GM21576 (cell line): ENCODE data around the gene TMEM145.
"Not testable (repeated sequence)": the region's sequence is repeated elsewhere in the genome, so short reads cannot be mapped to it uniquely, and the experiment has no call there.

Source experiments
- ATAC-seq: cut with Tn5 transposase; IDR thresholded peaks from one replicate; pipeline ENCODE4 v1.9.1; 2021; ENCODE audit warnings: mild to moderate bottlenecking, moderate library complexity; ENCODE audit not compliant: unreplicated experiment

The TMEM145 gene

GRCh38 chr19:42333975-42334696 is 21.0 kb downstream of the TMEM145 start:
- no peak for ATAC-seq

- no peak for ATAC-seq
Observed at GRCh38 chr19:42334697-42335373, 21.7 kb downstream of the TMEM145 start.

GRCh38 chr19:42335374-42335936 is 22.3 kb downstream of the TMEM145 start:
- ATAC-seq, result no peak

GRCh38 chr19:42335971-42336370 is 22.9 kb downstream of the TMEM145 start:
- no peak for ATAC-seq

- not testable (repeated sequence) for ATAC-seq
Observed at GRCh38 chr19:42339126-42339860, 26.2 kb downstream of the TMEM145 start.

GRCh38 chr19:42339922-42340321 is 26.8 kb downstream of the TMEM145 start:
- not testable (repeated sequence) for ATAC-seq

GRCh38 chr19:42343344-42344110 is 30.4 kb downstream of the TMEM145 start:
- no peak for ATAC-seq

- ATAC-seq, result no peak
Observed at GRCh38 chr19:42344336-42344893, 31.3 kb downstream of the TMEM145 start.

GRCh38 chr19:42345191-42345812 is 32.2 kb downstream of the TMEM145 start:
- no peak for ATAC-seq

GRCh38 chr19:42348211-42348610 is 35.1 kb downstream of the TMEM145 start:
- no peak for ATAC-seq

- ATAC-seq, result no peak
Observed at GRCh38 chr19:42349378-42350107, 36.4 kb downstream of the TMEM145 start.

GRCh38 chr19:42350417-42350816 is 37.3 kb downstream of the TMEM145 start:
- no peak for ATAC-seq

- no peak for ATAC-seq
Observed at GRCh38 chr19:42351079-42351735, 38.1 kb downstream of the TMEM145 start.

GRCh38 chr19:42352301-42353259 is 39.5 kb downstream of the TMEM145 start:
- ATAC-seq, result no peak

- no peak for ATAC-seq
Observed at GRCh38 chr19:42353341-42354015, 40.4 kb downstream of the TMEM145 start.

- no peak for ATAC-seq
Observed at GRCh38 chr19:42355896-42356295, 42.8 kb downstream of the TMEM145 start.

- no peak for ATAC-seq
Observed at GRCh38 chr19:42356686-42357085, 43.6 kb downstream of the TMEM145 start.
